ENCODE data around the gene ZNF267.

Gene ZNF267

GRCh38 chr16:31860508-31860907, 13.1 kb upstream of the ZNF267 start:
- H3K9me3 ChIP-seq (ENCODE audit: control insufficient read depth, insufficient read depth, low read depth, low read length): no peaks in the 10 kb centered on the region
- POLR2A ChIA-PET: no interaction called here

GRCh38 chr16:31861455-31861854, 12.2 kb upstream of the ZNF267 start:
- CTCF ChIA-PET: interaction anchor here (1.5 kb wide), 1 partner anchor 9 kb away, joined by 3 read pairs; no protein-coding TSS in a partner anchor
- Histone ChIP-seq H3K9me3 (ENCODE audit: control insufficient read depth, insufficient read depth, low read depth, low read length) (no peaks in the 10 kb centered on the region), H3K4me1 (ENCODE audit: control insufficient read depth, insufficient read depth, low read length) (no peaks in the 10 kb centered on the region), H3K36me3 (ENCODE audit: control insufficient read depth in 2 of 2, insufficient read depth in 1 of 2, low read length in 2 of 2) (no peaks in the 10 kb centered on the region), H3K27ac (ENCODE audit: extremely low read depth, low read depth, low read length) (no peak overlapping the region), H3K4me3 (ENCODE audit: low read depth, low read length) (no peak overlapping the region)
- POLR2A ChIA-PET: no interaction called here
- TF ChIP-seq SP7 (tag by site-specific recombination; IDR thresholded peaks at IDR 0.05) (no peak), ZNF48 (tag by site-specific recombination; IDR thresholded peaks at IDR 0.05) (no peak), WT1 (tag by site-specific recombination; IDR thresholded peaks at IDR 0.05) (no peak), ZNF596 (tag by site-specific recombination; IDR thresholded peaks at IDR 0.05) (no peak), ZNF211 (tag by site-specific recombination; IDR thresholded peaks at IDR 0.05; ENCODE audit: low read depth) (no peak), PRDM6 (tag by site-specific recombination; IDR thresholded peaks at IDR 0.05) (no peak), ZSCAN5A (tag by site-specific recombination; IDR thresholded peaks at IDR 0.05) (no peak), KLF8 (tag by site-specific recombination; IDR thresholded peaks at IDR 0.05) (no peak), KLF10 (tag by site-specific recombination; IDR thresholded peaks at IDR 0.05) (no peak)

More at GRCh38 chr16:31860508-31860907, 13.1 kb upstream of the ZNF267 start:
- TF ChIP-seq ZNF544 (tag by site-specific recombination; IDR thresholded peaks at IDR 0.05): no peak
- no peak for TF ChIP-seq PRDM1 (tag by site-specific recombination; IDR thresholded peaks at IDR 0.05)
- no peak for TF ChIP-seq ZNF366 (tag by site-specific recombination; conservative IDR thresholded peaks at IDR 0.05)
- TF ChIP-seq ZBTB7A (tag by site-specific recombination; IDR thresholded peaks at IDR 0.05; ENCODE audit: low read depth): no peak
- no peak for TF ChIP-seq ZBTB11 (tag by site-specific recombination; conservative IDR thresholded peaks at IDR 0.05; ENCODE audit: low read depth)
- TF ChIP-seq ZNF140 (tag by site-specific recombination; IDR thresholded peaks at IDR 0.05): no peak
- no peak for TF ChIP-seq KLF10 (tag by site-specific recombination; IDR thresholded peaks at IDR 0.05)
- no peak for TF ChIP-seq ZNF18 (tag by site-specific recombination; IDR thresholded peaks at IDR 0.05)
- no peak for TF ChIP-seq KLF9 (tag by site-specific recombination; IDR thresholded peaks at IDR 0.05; ENCODE audit: low read depth)
- no peak for TF ChIP-seq ZNF350 (tag by site-specific recombination; IDR thresholded peaks at IDR 0.05)
- no peak for TF ChIP-seq SALL2 (tag by site-specific recombination; IDR thresholded peaks at IDR 0.05; ENCODE audit: borderline replicate concordance)
- TF ChIP-seq ZNF280D (tag by site-specific recombination; IDR thresholded peaks at IDR 0.05): no peak
- no peaks in the 10 kb centered on the region for H3K4me1 ChIP-seq (ENCODE audit: control insufficient read depth, insufficient read depth, low read length)
- CTCF ChIA-PET: interaction anchor here (1.2 to 1.5 kb wide), 2 partner anchors 8 to 10 kb away, joined by 3 to 5 read pairs; no protein-coding TSS in a partner anchor
- H3K27ac ChIP-seq (ENCODE audit: extremely low read depth, low read depth, low read length): no peak overlapping the region
- no peak overlapping the region for H3K4me3 ChIP-seq (ENCODE audit: low read depth, low read length)
- H3K36me3 ChIP-seq (ENCODE audit: control insufficient read depth in 2 of 2, insufficient read depth in 1 of 2, low read length in 2 of 2): no peaks in the 10 kb centered on the region
